Colonic mucosa (tissue), 4 donors: ENCODE measurements around the gene GPR35. TPM values are rescaled to one million over a fixed set of nuclear protein-coding genes. Genes with fewer than 3 reads are reported as not detected.

Experiments
- DNase-seq: peaks from one replicate; pipeline ENCODE4 v3.0.0-alpha.2; 2020
- H3K27ac ChIP-seq: fragments of 200-600 bp; one replicate; pipeline ENCODE4 v1.8.0; 2021
- H3K27me3 ChIP-seq: fragments of 200-600 bp; one replicate; pipeline ENCODE4 v1.8.0; 2021
- H3K36me3 ChIP-seq: fragments of 200-600 bp; one replicate; pipeline ENCODE4 v1.8.0; 2021
- H3K4me1 ChIP-seq: fragments of 200-600 bp; one replicate; pipeline ENCODE4 v1.8.0; 2021; ENCODE audit warnings: mild to moderate bottlenecking
- H3K4me3 ChIP-seq: fragments of 200-600 bp; one replicate; pipeline ENCODE4 v1.8.0; 2021
- H3K9ac ChIP-seq, 2 donors: one replicate each; pipeline ENCODE4 v1.7.0; 2013; ENCODE audit warnings: control low read depth in 2 of 2, low read depth in 2 of 2, low read length in 2 of 2
- H3K9me3 ChIP-seq: fragments of 200-600 bp; one replicate; pipeline ENCODE4 v1.8.0; 2021
- CTCF ChIP-seq: fragments of 200-600 bp; IDR thresholded peaks from one replicate; pipeline ENCODE4 v1.8.0; 2022; ENCODE audit warnings: antibody characterized with exemption, mild to moderate bottlenecking
- intact Hi-C: fragments of 100-400 bp; cut with DNase I; formaldehyde crosslinking; loops from one replicate; pipeline ENCODE4 v1.14.1; 2022
- total RNA-seq, 2 donors: library from RNA; stranded (reverse); fragmentation: NEBNext Ultra II Directional in 1 of 2; extraction: Animal tissue kit (Norgen Biotek cat#: 25700) in 1 of 2; gene quantifications; one replicate each; pipeline ENCODE4 v1.2.1, GENCODE V29; 2021
- donor health status: healthy.
- donor health status: DM: no; HTN: no; CAD: no.
- donor health status: DM: no; HTN: no; CAD: no.

Gene GPR35
- total RNA-seq, 2 donors from 2014 or later = 64.4 to 92.2 TPM

GRCh38 chr2:240597419-240598181 lies 27.7 kb upstream of the GPR35 start:
- H3K9me3 ChIP-seq = no peaks in the 10 kb centered on the region
- intact Hi-C loops = no loop called here
- H3K4me1 ChIP-seq = no peaks in the 10 kb centered on the region
- no peak overlapping the region for H3K4me3 ChIP-seq
- TF ChIP-seq CTCF = no peak
- H3K27ac ChIP-seq = no peak overlapping the region
- no peak overlapping the region for H3K9ac ChIP-seq
- no peak for DNase-seq
- H3K36me3 ChIP-seq = no peaks in the 10 kb centered on the region
- H3K27me3 ChIP-seq = no peaks in the 10 kb centered on the region

- H3K4me1 ChIP-seq = peaks cover 6% of the 10 kb centered on the region
- no peaks in the 10 kb centered on the region for H3K36me3 ChIP-seq
- TF ChIP-seq CTCF = no peak
- intact Hi-C loops = no loop called here
- no peak overlapping the region for H3K27ac ChIP-seq
- no peak overlapping the region for H3K4me3 ChIP-seq
- H3K9me3 ChIP-seq = no peaks in the 10 kb centered on the region
- DNase-seq = no peak
- H3K27me3 ChIP-seq = no peaks in the 10 kb centered on the region
- H3K9ac ChIP-seq = no peak overlapping the region
Observed at GRCh38 chr2:240598311-240598911, 26.9 kb upstream of the GPR35 start.

DNA sequence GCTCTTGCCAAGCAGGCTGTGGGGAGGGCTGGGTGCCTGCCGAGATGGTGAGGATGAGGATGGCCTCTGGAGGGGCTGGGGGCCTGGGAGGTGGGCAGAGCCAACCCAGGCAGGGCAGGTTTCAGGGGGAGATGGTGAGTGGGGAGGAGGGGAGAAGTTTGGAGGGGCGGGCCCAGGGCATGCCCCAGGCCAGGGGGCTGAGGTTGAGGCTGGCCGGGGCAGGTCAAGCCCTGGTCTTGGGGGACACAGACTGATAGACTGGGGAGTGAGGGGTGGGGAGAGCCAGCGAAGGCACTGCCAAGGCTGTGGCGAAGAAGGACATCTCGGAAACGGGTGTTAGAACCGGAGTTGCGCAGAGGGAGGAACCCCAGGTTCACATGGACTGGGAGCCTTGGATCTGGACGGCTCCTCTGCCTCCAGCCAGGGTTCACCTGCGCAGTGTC lies 26.1 kb upstream of the GPR35 start:
- intact Hi-C loops = no loop called here
- no peak for DNase-seq
- H3K36me3 ChIP-seq = no peaks in the 10 kb centered on the region

GRCh38 chr2:240600451-240600961 lies 24.8 kb upstream of the GPR35 start:
- Histone ChIP-seq H3K27ac (no peak overlapping the region), H3K4me1 (peaks cover 11% of the 10 kb centered on the region), H3K9me3 (no peaks in the 10 kb centered on the region), H3K27me3 (no peaks in the 10 kb centered on the region), H3K9ac (no peak overlapping the region), H3K4me3 (no peak overlapping the region), H3K36me3 (no peaks in the 10 kb centered on the region)
- intact Hi-C loops = loop anchor here (10.0 kb wide), 1 partner anchor 86 kb away; no protein-coding TSS in a partner anchor
- TF ChIP-seq CTCF = no peak
- DNase-seq = no peak

More for the DNA sequence above, 26.1 kb upstream of the GPR35 start:
- TF ChIP-seq CTCF = no peak
- Histone ChIP-seq H3K4me1 (peaks cover 11% of the 10 kb centered on the region), H3K27me3 (no peaks in the 10 kb centered on the region), H3K27ac (no peak overlapping the region), H3K9ac (no peak overlapping the region), H3K9me3 (no peaks in the 10 kb centered on the region), H3K4me3 (no peak overlapping the region)

DNA sequence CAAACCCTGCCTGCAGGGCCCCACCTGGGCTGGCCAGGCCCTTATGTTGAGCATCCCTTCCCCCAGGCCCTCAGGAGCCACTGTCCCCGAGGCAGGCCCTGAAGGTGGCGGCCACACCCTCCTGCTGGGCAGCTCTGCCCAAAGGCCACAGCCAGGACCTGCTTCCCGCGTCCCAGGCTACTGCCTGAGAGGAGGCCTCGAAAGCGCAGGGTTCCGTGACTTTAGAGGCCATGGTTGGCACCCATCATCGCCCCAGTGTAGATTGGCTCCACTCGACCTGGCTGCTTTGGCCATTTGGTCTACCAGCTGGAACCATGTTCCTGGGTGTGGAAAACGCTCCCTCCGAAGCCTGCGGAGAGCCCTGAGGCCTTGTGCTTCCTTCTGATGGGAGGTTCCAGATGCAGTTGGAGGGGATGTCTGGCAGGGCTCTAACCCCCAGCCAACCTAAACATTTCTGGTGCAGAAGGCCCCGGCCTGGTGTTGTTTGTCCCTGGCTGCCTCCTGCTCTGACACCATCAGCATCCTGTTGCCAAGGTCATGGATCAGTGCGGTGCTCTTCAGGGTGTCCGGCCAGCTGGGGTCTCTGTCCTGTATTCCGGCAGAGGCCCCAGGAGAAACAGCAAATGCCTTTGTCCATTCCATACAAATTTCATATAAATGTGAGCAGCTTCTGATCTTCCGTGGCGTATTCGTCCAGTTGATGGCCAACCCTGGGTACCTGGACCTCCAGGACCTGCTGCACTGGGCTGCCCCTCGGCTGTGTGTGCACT lies 24.0 kb upstream of the GPR35 start:
- H3K27me3 ChIP-seq = no peaks in the 10 kb centered on the region
- DNase-seq = no peak
- intact Hi-C loops = loop anchor here (10.0 kb wide), 1 partner anchor 86 kb away; no protein-coding TSS in a partner anchor
- no peak overlapping the region for H3K4me3 ChIP-seq
- peaks cover 11% of the 10 kb centered on the region for H3K4me1 ChIP-seq
- H3K27ac ChIP-seq = no peak overlapping the region
- no peaks in the 10 kb centered on the region for H3K36me3 ChIP-seq
- H3K9me3 ChIP-seq = no peaks in the 10 kb centered on the region
- no peak for TF ChIP-seq CTCF
- no peak overlapping the region for H3K9ac ChIP-seq
